Glutamatergic neuron (in vitro differentiated cells): ENCODE data around the gene ARID3A. TPM values are rescaled to one million over a fixed set of nuclear protein-coding genes. Genes with fewer than 3 reads are reported as not detected.
A peak's percentile ranks its signal among the peaks of the same experiment; 100 is the strongest.

Experiments used
- DNase-seq: peaks from one replicate; pipeline ENCODE4 v3.0.0; 2022
- H3K27ac Mint-ChIP-seq: one replicate; pipeline ENCODE4 v1.8.0; 2020; ENCODE audit warnings: mild to moderate bottlenecking, mixed read lengths, inconsistent platforms; ENCODE audit not compliant: unreplicated experiment
- H3K27me3 Mint-ChIP-seq: one replicate; pipeline ENCODE4 v1.8.0; 2020; ENCODE audit warnings: mild to moderate bottlenecking, moderate library complexity, mixed read lengths, inconsistent platforms; ENCODE audit not compliant: unreplicated experiment
- H3K36me3 Mint-ChIP-seq: one replicate; pipeline ENCODE4 v1.8.0; 2020; ENCODE audit warnings: mild to moderate bottlenecking, mixed read lengths, inconsistent platforms; ENCODE audit not compliant: unreplicated experiment
- H3K4me1 Mint-ChIP-seq: one replicate; pipeline ENCODE4 v1.8.0; 2020; ENCODE audit warnings: mild to moderate bottlenecking, low read depth, mixed read lengths, inconsistent platforms; ENCODE audit not compliant: unreplicated experiment
- H3K4me3 Mint-ChIP-seq: one replicate; pipeline ENCODE4 v1.8.0; 2020; ENCODE audit warnings: mild to moderate bottlenecking, mixed read lengths, inconsistent platforms; ENCODE audit not compliant: unreplicated experiment
- H3K9me3 Mint-ChIP-seq: one replicate; pipeline ENCODE4 v1.8.0; 2020; ENCODE audit warnings: mild to moderate bottlenecking, moderate library complexity, mixed read lengths, inconsistent platforms; ENCODE audit not compliant: unreplicated experiment
- total RNA-seq: library from RNA; stranded (reverse); fragmentation: NEBNext Ultra II Directional; extraction: Animal tissue kit (Norgen Biotek cat#: 25700); gene quantifications from one replicate; pipeline ENCODE4 v1.2.1, GENCODE V29; 2021; ENCODE audit not compliant: unreplicated experiment
- TF ChIP-seq, protein P1 (sequence below): fragments of 200-600 bp; sonication (generic); IDR thresholded peaks from one replicate; pipeline ENCODE4 v1.5.0; 2021; ENCODE audit not compliant: partially characterized antibody, unreplicated experiment

ARID3A gene
- total RNA-seq, 1 donor from 2014 or later: 148 TPM

GRCh38 chr19:892894-893689, 32.7 kb upstream of the ARID3A start, which contains the start of the genes MED16 and RNU6-9:
Gene MED16, minus strand, starts transcription at chr19:893187. Its CDS starts 2,056 bp downstream, at chr19:891131.
Gene RNU6-9, plus strand, starts transcription at chr19:893484.
- DNase-seq: peak; percentile 89
- Mint-ChIP-seq H3K27me3 (peaks cover 15% of the 10 kb centered on the region), H3K4me3 (peak within 1 kb of the TSS; percentile 90), H3K36me3 (no peaks in the 10 kb centered on the region), H3K9me3 (peaks cover 19% of the 10 kb centered on the region), H3K4me1 (peaks cover 3% of the 10 kb centered on the region), H3K27ac (peak within 1 kb of the TSS; percentile 99)
- TF ChIP-seq, protein P1, sequence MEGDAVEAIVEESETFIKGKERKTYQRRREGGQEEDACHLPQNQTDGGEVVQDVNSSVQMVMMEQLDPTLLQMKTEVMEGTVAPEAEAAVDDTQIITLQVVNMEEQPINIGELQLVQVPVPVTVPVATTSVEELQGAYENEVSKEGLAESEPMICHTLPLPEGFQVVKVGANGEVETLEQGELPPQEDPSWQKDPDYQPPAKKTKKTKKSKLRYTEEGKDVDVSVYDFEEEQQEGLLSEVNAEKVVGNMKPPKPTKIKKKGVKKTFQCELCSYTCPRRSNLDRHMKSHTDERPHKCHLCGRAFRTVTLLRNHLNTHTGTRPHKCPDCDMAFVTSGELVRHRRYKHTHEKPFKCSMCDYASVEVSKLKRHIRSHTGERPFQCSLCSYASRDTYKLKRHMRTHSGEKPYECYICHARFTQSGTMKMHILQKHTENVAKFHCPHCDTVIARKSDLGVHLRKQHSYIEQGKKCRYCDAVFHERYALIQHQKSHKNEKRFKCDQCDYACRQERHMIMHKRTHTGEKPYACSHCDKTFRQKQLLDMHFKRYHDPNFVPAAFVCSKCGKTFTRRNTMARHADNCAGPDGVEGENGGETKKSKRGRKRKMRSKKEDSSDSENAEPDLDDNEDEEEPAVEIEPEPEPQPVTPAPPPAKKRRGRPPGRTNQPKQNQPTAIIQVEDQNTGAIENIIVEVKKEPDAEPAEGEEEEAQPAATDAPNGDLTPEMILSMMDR: no peak

GRCh38 chr19:896434-896833, 29.4 kb upstream of the ARID3A start:
- H3K27ac Mint-ChIP-seq: no peak overlapping the region
- DNase-seq: no peak
- no peaks in the 10 kb centered on the region for H3K36me3 Mint-ChIP-seq
- no peak overlapping the region for H3K4me3 Mint-ChIP-seq
- H3K4me1 Mint-ChIP-seq: peaks cover 6% of the 10 kb centered on the region
- peaks cover 19% of the 10 kb centered on the region for H3K9me3 Mint-ChIP-seq
- TF ChIP-seq, protein P1: no peak
- peaks cover 20% of the 10 kb centered on the region for H3K27me3 Mint-ChIP-seq

DNA sequence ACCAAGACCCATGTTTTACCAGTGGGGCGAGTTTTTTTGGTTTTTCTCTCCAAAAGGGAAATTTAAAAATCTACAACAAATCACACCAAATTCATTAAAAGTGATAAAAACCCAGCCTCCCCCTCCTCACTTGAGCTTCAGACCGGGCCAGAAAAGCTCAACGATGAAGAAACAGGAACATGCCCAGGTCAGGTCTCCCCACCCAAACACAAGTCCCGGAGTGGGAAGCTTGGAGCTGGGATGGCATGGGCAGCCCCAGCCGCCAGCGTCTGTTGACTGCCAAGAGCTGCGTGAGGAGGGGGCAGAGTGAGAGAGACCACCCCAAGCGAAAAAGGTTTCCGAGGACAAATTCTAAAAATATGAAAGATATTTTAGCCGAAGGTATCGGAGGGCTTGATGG, 28.8 kb upstream of the ARID3A start:
- H3K4me1 Mint-ChIP-seq: peaks cover 6% of the 10 kb centered on the region
- H3K27ac Mint-ChIP-seq: no peak overlapping the region
- H3K4me3 Mint-ChIP-seq: no peak overlapping the region
- no peaks in the 10 kb centered on the region for H3K36me3 Mint-ChIP-seq
- peaks cover 19% of the 10 kb centered on the region for H3K9me3 Mint-ChIP-seq
- no peak for DNase-seq
- TF ChIP-seq, protein P1: no peak
- peaks cover 20% of the 10 kb centered on the region for H3K27me3 Mint-ChIP-seq

GRCh38 chr19:897442-898039, 28.3 kb upstream of the ARID3A start:
- H3K4me3 Mint-ChIP-seq: no peak overlapping the region
- H3K9me3 Mint-ChIP-seq: peaks cover 15% of the 10 kb centered on the region
- peak; percentile 58 for DNase-seq

More at GRCh38 chr19:897442-898039, 28.3 kb upstream of the ARID3A start:
- TF ChIP-seq, protein P1: peak; percentile 48
- Mint-ChIP-seq H3K36me3 (no peaks in the 10 kb centered on the region), H3K27ac (no peak overlapping the region), H3K4me1 (peaks cover 7% of the 10 kb centered on the region), H3K27me3 (peaks cover 20% of the 10 kb centered on the region)
